ENCODE data around the gene ZNF646.

The ZNF646 gene

DNA sequence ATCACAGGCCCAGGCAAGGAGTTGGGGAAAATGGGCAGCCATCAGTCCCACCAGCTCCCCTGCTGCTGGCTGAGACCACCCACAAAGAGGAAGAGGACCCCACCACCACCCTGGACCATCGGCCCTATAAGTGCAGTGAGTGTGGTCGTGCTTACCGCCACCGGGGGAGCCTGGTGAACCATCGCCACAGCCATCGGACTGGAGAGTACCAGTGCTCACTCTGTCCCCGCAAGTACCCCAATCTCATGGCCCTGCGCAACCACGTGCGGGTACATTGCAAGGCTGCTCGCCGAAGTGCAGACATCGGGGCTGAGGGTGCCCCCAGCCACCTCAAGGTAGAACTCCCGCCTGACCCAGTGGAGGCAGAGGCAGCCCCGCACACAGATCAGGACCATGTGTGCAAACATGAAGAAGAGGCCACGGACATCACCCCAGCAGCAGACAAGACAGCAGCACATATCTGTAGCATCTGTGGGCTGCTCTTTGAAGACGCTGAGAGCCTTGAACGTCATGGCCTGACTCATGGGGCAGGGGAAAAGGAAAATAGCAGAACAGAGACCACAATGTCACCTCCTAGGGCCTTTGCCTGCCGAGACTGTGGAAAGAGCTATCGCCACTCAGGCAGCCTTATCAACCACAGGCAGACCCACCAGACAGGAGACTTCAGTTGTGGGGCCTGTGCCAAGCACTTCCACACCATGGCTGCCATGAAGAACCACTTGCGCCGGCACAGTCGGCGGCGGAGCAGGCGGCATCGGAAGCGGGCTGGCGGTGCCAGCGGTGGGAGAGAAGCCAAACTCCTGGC is 3.6 kb downstream of the ZNF646 start:
- TF ChIP-seq POLR2AphosphoS5 (IDR thresholded peaks at IDR 0.05; ENCODE audit: low read depth) (no peak), CTCF (IDR thresholded peaks at IDR 0.05; ENCODE audit: insufficient read depth, low read length) (no peak), REST (IDR thresholded peaks at IDR 0.05; ENCODE audit: insufficient replicate concordance, low read depth) (no peak), SPI1 (IDR thresholded peaks at IDR 0.05; ENCODE audit: borderline replicate concordance, low read depth) (no peak), GABPA (IDR thresholded peaks at IDR 0.05; ENCODE audit: low read depth) (no peak)
- Histone ChIP-seq H3K27me3 (ENCODE audit: insufficient read depth, poor library complexity, severe bottlenecking) (no peaks in the 10 kb centered on the region), H3K27ac (replicated peaks) (no peak overlapping the region; the same call in 1 of the 2 replicates), H3K4me3 (replicated peaks; ENCODE audit: insufficient read depth, low read length) (no peak overlapping the region)
- no peak for DNase-seq (ENCODE audit: low read depth in 1 of 2, low spot score in 1 of 2)

- Histone ChIP-seq H3K27ac (replicated peaks) (peak overlapping the region; percentile 72), H3K27me3 (ENCODE audit: insufficient read depth, poor library complexity, severe bottlenecking) (no peaks in the 10 kb centered on the region), H3K4me3 (replicated peaks; ENCODE audit: insufficient read depth, low read length) (no peak overlapping the region)
- TF ChIP-seq SPI1 (IDR thresholded peaks at IDR 0.05; ENCODE audit: borderline replicate concordance, low read depth) (no peak), REST (IDR thresholded peaks at IDR 0.05; ENCODE audit: insufficient replicate concordance, low read depth) (no peak), GABPA (IDR thresholded peaks at IDR 0.05; ENCODE audit: low read depth) (no peak)
- peak; percentile 62 to 77 for DNase-seq (ENCODE audit: low read depth in 1 of 2, low spot score in 1 of 2)
These were observed 4.5 kb downstream of the ZNF646 start for GRCh38 chr16:31078597-31079341.

DNA sequence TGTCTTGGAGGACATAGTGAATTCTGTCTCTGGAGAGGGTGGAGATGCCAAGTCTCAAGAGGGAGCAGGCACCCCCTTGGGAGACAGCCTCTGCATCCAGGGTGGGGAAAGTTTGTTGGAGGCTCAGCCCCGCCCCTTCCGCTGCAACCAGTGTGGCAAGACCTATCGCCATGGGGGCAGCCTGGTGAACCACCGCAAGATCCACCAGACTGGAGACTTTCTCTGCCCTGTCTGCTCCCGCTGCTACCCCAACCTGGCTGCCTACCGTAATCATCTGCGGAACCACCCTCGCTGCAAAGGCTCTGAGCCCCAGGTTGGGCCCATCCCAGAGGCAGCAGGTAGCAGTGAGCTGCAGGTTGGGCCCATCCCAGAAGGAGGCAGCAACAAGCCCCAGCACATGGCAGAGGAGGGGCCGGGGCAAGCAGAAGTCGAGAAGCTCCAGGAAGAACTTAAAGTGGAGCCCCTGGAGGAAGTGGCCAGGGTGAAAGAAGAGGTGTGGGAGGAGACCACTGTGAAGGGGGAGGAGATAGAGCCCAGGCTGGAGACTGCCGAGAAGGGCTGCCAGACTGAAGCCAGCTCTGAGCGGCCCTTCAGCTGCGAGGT is 5.2 kb downstream of the ZNF646 start:
- Histone ChIP-seq H3K4me3 (replicated peaks; ENCODE audit: insufficient read depth, low read length) (peak overlapping the region; percentile 24), H3K27ac (replicated peaks) (peak overlapping the region; percentile 72), H3K27me3 (ENCODE audit: insufficient read depth, poor library complexity, severe bottlenecking) (no peaks in the 10 kb centered on the region)
- TF ChIP-seq REST (IDR thresholded peaks at IDR 0.05; ENCODE audit: insufficient replicate concordance, low read depth) (no peak), CTCF (IDR thresholded peaks at IDR 0.05; ENCODE audit: insufficient read depth, low read length) (peak; percentile 20), POLR2AphosphoS5 (IDR thresholded peaks at IDR 0.05; ENCODE audit: low read depth) (peak; percentile 36; the same call in 1 of the 2 replicates), GABPA (IDR thresholded peaks at IDR 0.05; ENCODE audit: low read depth) (peak; percentile 52), SPI1 (IDR thresholded peaks at IDR 0.05; ENCODE audit: borderline replicate concordance, low read depth) (peak; percentile 84)
- peak; percentile 78 to 94 for DNase-seq (ENCODE audit: low read depth in 1 of 2, low spot score in 1 of 2)
